GM10248 (cell line): ENCODE results near the gene BABAM2.

Experiments used
- CTCF ChIA-PET: fragments of 300-600 bp; sonication (Branson Sonifier 250); formaldehyde crosslinking; extraction: SDS; loops from one replicate; lab custom pipeline; 2021; ENCODE audit warnings: antibody characterized with exemption; lab: Yijun Ruan, JAX
- POLR2A ChIA-PET: fragments of 350-650 bp; sonication (Branson Sonifier 250); formaldehyde crosslinking; extraction: SDS; loops from one replicate; lab custom pipeline; 2020; ENCODE audit warnings: antibody characterized with exemption; lab: Yijun Ruan, JAX
- DNase-seq: peaks from one replicate; pipeline ENCODE4 v3.0.0; 2012; ENCODE audit errors: extremely low spot score
- TF ChIP-seq, protein P1 (sequence below): IDR thresholded peaks from 2 replicates; pipeline ENCODE4 v1.5.1; 2012; ENCODE audit warnings: mild to moderate bottlenecking, low read depth; ENCODE audit errors: extremely low read depth, missing control alignments, control extremely low read depth

The BABAM2 gene

DNA sequence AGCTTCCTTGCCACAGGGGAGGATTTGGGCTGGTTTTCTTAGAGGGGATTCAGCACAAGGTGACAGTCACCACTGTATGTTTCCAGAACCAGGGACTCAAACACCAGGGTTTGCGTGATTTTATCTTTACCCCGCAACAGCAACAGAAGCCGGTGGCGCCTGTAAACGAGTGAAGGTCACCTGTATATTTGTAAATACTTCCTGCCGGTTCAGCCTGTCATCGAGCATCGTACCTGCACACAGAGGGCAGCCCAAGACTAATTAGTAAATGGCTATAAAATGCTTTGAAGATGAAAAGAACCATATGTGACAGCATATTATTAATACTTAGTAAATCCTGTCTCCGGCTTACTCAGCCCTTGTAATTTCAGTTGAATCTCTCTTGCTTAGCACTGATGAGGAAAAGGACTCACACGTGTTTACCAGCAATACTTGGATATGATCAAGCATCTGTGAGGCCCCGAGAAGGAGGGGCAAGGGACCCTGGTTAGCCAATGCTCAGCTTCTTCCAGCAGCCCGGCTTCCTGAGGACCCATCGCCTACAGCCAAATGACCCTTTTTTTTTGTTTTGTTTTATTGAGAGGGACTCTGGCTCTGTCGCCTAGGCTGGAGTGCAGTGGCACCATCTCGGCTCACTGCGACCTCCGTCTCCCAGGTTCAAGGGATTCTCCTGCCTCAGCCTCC lies 450.8 kb downstream of the BABAM2 start:
- CTCF ChIA-PET: interaction anchor here (1.0 to 2.5 kb wide), 2 partner anchors 9 to 17 kb away, joined by 3 to 11 read pairs; no protein-coding TSS in a partner anchor
- POLR2A ChIA-PET: no interaction called here
- no peak for DNase-seq
- TF ChIP-seq, protein P1, sequence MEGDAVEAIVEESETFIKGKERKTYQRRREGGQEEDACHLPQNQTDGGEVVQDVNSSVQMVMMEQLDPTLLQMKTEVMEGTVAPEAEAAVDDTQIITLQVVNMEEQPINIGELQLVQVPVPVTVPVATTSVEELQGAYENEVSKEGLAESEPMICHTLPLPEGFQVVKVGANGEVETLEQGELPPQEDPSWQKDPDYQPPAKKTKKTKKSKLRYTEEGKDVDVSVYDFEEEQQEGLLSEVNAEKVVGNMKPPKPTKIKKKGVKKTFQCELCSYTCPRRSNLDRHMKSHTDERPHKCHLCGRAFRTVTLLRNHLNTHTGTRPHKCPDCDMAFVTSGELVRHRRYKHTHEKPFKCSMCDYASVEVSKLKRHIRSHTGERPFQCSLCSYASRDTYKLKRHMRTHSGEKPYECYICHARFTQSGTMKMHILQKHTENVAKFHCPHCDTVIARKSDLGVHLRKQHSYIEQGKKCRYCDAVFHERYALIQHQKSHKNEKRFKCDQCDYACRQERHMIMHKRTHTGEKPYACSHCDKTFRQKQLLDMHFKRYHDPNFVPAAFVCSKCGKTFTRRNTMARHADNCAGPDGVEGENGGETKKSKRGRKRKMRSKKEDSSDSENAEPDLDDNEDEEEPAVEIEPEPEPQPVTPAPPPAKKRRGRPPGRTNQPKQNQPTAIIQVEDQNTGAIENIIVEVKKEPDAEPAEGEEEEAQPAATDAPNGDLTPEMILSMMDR: no peak

DNA sequence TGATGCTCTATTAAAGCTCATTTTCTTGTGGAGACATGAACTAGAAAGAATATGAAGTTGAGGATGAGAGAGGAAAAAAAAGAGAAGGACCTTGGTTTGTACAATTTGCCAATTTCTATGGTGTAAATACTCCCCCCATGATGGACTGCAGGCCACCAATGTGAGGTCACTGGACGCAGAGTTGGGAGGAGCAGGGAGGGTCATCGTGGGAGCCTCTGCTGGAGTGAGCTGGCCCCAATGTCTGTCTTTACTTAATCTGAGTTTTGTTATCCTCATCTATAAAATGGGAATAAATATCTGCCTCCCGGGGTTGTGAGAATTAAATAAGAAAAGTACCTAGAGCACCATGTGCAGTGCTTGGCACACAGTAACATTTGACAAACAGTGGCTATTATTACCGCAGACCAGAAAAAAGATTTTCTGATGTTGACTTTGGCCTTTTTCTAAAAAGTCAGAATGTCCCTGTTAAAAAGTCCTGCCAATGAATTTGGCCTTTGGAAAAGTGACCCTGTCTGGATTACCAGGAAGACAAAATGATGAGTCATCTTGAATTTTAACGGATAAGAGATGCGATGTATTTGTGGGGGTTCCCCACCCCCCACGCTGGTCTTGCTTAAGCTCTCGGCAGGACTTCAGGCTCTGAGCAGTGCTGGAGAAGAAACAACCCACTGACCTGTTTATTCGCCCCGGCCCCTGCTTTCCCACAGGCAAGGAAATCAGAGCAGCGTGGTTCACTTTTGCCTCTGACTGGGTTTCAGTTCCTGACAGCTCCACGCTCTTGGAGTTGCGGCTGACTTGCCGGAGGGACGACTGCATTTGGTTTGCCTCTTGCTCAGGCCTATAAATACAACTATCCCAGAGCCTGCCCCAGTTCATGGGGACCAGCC lies 451.8 kb downstream of the BABAM2 start:
- ChIA-PET CTCF (interaction anchor here (2.5 kb wide), 1 partner anchor 8 kb away, joined by 11 read pairs; no protein-coding TSS in a partner anchor), POLR2A (interaction anchor here (1.0 kb wide), 1 partner anchor 15 kb away, joined by 3 read pairs; no protein-coding TSS in a partner anchor)
- no peak for DNase-seq
- TF ChIP-seq, protein P1: no peak

DNA sequence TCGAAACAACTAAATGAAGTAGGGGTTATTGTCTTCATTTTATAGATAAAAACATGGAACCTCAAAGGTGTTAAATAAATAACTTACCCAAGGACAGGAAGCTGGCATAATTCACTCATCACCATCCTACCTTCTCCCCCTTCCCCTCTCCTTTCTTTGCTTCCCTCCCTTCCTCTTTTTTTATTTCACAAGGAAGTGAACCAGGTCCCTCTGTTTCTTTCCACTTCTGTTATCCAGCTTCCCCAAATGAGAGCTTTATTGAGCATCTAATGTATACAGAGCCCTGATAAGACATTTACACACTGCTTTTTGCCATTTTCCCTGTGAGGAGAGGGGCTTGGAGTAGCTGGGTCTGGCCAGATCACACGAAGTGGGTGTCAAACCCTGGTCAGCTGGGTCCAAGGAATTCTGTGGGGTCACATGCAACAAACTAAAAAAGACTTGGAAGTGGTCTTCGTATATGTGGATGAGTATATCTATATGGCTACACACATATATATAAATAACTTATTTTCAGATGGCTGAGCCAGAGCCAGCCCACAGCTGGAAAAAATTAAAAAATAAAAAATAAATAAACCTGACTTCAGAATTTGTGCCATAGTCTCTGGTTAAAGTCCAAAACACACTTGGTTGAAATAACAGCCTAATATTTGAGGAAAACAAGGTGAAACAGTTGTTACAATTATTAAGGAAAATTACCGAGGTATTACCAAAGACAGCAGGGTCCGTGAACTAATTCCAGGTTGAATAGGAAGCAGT lies 452.8 kb downstream of the BABAM2 start:
- ChIA-PET POLR2A (no interaction called here), CTCF (no interaction called here)
- TF ChIP-seq, protein P1: no peak
- DNase-seq: no peak

DNA sequence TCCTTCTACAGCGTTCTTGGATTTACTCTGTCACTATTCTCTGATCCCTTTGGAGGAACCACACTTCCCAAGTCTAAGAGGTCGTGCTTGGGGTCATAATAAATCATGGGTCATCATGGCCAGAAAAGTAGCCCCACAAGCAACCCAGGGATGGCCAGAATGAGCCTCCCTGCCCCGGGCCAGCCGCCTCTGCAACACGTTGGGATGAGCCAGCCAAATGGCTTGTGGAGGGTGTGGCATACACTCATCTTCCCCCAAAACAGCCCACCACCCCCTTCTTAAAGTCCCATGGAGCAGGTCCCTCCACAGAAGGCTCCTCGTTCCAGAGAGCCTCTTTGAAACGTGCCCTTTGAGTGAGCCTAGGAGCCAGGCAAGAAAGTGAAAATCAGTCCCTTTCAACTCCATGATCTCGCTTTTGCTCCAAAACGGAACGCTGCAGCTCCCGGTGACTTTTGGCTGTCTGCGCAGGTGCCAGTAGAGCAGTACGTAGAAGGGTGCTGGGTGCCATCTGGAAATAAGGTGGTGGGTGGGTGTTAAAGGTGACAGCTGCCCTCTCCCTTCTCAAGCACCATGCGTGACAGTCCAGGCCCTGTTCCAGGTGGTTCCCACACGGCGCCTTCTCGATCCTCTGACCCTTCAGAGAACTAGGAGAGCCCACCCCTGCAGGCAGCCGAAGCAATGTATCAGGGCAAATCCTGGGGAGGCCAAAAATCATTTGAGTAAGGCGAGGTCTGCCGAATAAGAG lies 453.6 kb downstream of the BABAM2 start:
- no peak for DNase-seq
- ChIA-PET POLR2A (no interaction called here), CTCF (no interaction called here)
- TF ChIP-seq, protein P1: no peak

DNA sequence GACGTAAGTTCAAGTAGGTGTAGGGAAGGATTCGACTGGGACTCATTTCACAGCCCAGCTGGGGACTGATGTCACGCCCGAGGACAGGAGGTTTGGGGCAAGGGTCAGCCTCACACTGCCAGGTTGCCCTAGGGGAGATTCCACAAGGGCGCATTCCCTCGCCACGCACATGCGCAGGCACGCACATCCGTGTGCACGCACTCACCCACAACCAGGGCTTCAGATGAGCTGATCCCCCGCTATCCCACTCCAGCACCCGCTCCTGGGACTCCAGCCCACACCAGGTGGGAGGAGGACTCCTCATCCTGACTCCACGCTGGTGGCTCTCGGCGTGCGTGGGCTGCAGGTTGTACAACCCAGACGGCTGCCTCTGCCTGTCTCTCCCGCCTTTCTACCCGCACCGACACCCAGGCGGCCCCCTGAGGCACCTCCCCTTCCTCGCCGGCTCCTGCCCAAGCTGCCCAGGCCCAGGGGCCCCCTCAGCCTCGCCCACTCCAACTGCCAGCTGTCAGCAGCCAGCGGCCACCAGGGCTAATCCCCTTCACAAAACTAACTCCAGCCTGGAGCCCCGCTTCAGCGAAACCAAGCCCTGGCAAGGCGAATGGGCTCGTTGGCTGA lies 454.3 kb downstream of the BABAM2 start:
- CTCF ChIA-PET: no interaction called here
- TF ChIP-seq, protein P1: no peak
- POLR2A ChIA-PET: no interaction called here
- DNase-seq: no peak
